Fibroblast of skin of abdomen (primary cell): ENCODE measurements around the gene PDE7B.
"Not testable (repeated sequence)": the region's sequence is repeated elsewhere in the genome, so short reads cannot be mapped to it uniquely, and the experiment has no call there.

Source experiments
- DNase-seq: peaks from one replicate; pipeline ENCODE4 v3.0.0-alpha.2; 2013

PDE7B gene

DNA sequence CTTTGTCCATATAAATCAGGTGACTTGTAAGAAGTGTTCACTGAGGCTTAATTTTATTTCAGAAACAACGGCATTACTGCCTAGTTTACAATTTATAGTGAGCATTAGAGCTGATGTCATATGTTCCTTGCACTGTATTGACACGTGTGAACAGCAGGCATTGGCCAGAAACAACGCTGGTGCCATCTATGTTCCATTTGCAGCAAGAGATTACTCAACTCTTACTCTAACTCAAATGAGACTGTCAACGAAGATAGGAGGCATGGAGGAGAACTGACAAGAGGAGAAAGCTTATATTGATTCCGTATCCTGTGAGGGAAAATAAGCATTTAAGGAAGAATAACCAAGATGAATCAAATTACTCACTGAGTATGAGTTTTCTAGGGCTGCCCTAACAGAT lies 350.2 kb downstream of the PDE7B start:
- DNase-seq = peak; percentile 20

DNA sequence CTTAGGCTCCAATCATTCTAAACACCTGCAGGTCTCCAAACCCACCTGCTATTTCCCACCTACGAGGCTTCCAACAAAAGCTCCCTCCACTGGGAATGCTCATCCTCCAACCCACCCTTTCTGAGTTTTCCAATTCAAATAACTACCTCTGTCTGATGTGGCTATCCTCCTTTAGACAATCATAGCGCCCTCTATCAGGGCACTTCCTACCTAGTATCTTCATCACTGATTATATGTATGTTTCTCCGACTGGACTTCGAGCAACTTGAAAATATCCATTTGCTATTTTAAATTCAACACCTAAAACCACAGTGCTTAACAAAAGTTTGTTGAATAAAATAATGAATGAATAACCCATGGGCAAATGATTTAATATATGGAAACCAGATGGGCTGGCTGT lies 357.3 kb downstream of the PDE7B start:
- DNase-seq = no peak

DNA sequence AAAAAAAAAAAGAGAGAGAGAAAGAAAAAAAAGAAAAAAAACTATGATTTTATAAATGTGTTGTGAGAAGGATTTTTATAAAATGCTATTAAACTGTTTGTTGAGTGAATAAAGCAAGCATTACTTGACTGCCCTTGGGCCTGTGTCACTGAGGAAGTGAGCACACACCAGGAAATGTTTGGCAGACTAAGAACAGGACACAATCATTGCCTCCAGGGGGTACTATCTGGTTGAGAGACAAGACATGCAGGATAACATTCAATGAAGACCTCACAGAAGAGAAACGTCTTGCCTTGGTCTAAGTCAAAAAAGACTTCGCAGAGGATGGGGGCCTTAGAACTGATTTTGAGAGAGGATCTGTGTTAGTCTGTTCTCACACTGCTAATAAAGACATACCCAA lies 358.0 kb downstream of the PDE7B start:
- DNase-seq = no peak

DNA sequence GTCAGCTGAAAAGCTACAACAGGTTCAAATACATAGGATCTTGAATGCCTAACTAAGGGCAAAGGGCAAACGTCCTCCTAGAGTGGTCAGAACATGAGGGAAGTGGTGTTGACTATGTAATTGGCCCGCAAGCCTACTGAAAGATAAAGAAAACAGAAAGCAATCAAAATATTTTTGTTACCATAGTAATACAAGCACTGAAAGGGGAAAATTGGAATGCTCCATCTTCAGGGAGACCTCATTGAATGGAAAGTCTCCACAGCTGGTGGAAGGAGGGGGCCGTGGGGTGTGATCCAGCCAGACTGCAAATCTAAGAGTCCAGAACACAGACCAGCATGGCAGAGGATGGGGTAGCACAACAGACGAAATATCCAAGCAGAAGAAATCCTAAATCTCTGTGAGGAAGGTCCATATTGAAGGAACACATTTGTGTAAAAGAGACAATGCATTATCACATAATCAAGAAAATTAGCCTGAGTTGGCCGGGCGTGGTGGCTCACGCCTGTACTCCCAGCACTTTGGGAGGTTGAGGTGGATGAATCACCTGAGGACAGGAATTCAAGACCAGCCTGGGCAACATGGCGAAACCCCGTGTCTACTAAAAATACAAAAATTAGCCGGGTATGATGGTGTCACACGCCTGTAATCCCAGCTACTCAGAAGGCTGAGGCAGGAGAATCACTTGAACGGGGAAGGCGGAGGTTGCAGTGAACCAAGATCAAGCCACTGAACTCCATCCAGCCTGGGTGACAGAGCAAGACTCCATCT lies 359.1 kb downstream of the PDE7B start:
- DNase-seq = no peak

DNA sequence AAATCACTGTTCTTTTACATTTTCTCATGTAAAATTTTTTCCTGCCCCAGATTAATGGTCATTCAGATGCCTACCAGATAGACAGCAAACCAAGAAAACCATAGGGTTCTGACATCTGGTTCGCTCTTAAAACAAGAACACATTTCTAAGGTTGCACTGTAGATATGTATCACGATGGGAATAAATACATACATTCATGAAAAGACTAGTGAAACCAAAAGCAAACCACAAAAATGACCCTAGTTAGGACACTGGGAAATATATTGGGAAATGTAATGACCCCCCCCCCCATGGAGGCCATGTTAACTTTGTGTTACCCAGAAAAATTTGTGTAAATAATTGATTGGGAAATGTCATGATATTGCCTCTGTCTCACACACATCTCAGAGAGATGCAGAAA lies 361.1 kb downstream of the PDE7B start:
- DNase-seq = no peak

DNA sequence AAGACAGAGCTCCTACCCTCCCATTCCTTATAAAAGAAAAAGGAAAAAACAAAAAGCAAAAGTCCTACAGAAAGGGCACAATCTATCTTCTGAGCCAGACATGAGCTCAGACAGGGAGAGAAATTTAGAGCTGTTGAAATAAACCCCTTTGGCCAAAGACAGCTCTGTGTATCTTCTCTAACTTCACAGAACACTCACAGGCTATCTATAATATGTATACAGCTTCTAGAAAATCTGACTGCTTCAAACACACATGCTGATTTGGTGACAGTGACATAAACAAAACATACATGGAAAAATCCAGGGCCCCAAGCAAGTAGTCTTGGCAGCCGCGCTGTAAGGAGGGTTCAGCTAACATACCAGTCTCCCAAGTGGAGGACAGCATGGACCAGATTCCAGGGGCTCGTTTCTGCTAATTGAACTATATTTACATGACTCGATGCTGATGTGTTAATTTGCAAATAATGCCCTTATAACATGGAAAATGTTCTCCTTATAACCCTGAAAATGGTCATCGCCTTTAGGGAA lies 361.6 kb downstream of the PDE7B start:
- no peak for DNase-seq

DNA sequence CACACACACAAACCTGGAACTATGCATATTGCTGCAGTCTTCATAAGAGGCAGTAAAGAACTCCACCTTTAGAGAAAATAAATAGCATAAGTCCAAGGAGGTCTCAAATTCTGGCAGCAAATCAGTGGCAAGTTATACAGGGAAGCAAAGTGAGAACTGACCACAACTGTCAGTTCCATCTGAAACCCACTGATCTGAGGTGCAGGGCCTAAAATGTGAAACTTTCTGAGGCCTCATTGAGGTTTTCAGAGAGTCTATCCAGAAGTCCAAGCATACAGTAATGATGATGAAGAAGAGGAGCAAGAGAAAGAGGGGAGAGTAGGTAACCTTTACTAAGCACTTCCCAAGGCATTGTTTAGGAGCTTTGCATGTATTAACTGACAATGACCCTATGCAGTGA lies 362.4 kb downstream of the PDE7B start:
- no peak for DNase-seq

DNA sequence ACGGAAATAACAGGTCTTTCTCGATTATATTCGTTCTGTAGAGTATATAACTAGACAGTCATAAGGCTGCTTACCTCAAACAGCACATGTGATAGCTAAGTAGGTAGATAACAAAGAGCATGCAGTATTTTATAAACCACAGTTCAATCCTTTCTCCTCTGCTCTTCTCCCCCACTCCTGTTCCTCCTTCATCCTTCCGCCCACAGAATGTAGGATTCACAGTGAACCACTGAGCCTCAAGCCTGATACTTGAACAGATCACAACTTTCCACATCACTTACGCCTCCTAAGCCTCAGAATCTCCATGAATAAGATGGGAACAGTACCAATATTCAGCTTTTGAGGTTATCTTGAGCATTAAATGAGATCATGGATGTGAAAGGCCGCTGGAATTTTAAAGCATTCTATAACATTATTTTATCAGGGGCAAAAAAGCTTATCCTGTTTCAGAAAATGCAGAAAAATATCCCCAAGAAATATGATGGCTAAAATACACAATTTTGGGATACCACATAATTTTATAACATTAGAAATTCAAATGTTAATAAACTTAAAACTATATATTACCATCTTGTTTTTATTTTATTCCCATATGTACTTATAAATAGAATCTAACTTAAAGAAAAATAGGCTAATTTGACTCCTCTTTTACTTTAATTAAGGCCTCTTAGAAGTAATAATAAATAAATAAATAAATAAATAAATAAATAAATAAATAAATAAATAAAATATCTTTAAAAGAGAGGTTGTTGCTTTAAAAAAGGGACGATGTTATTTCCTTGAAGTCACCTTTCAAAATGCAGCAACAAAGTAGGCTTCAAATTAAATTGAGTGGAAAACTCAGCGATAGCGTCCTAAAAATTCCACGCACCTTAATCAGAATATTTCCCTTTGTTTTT lies 365.3 kb downstream of the PDE7B start:
- no peak for DNase-seq

DNA sequence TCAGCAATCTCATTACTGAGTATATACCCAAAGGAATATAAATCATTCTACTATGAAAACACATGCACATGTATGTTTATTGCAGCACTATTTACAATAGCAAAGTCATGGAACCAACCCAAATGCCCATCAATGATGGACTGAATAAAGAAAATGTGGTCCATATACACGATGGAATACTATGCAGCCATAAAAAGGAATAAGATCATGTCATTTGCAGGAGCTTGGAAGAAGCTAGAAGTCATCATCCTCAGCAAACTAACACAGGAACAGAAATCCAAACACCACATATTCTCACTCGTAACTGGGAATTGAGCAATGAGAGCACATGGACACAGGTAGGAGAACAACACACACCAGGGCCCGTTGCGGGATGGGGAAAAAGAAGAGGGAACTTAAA lies 373.5 kb downstream of the PDE7B start:
- DNase-seq = not testable (repeated sequence)

DNA sequence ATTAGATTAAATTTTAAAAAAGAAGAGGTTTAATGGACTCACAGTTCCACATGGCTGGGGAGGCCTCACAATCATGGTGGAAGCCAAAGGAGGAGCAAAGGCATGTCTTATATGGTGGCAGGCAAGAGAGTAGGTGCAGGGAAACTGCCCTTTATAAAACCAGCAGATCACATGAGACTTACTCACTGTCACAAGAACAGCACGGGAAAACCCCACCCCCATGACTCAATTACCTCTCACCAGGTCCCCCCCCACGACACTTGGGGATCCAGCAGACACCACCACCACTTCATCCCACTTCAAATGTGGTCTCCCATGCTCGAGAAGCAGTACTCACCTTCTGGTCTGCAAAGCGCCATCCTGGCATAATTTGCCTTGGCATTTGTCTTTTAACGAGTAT lies 374.0 kb downstream of the PDE7B start:
- no peak for DNase-seq

DNA sequence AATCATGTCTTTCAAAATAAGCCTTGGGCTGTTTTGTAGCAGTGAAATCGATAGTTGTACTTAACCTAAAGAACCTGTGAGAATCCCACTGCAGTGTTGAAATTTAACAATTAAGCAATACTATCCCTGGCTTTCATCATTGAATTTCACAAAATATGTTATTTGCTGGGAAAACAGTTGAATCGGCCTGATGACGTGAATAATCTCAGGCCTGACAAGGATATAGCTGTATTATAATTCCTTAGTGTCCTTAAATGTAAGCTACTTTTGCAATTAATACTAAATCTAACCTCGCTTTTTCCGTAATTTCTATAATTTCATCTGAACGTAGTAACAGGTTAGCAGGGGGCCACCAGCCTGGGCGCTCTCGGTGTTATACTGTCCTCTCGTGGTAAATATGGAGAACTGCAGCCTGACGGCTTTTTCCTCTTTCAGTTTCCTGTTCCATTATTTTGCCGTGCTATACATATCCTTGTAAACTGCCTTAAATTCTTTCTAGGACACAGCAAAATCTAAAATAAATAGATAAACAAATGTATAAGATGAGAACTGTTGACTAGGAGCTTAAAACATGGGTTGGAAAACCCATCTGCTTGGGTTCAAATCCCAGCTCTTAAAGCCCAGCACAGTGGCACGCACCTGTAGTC lies 374.6 kb downstream of the PDE7B start:
- peak; percentile 52 for DNase-seq

DNA sequence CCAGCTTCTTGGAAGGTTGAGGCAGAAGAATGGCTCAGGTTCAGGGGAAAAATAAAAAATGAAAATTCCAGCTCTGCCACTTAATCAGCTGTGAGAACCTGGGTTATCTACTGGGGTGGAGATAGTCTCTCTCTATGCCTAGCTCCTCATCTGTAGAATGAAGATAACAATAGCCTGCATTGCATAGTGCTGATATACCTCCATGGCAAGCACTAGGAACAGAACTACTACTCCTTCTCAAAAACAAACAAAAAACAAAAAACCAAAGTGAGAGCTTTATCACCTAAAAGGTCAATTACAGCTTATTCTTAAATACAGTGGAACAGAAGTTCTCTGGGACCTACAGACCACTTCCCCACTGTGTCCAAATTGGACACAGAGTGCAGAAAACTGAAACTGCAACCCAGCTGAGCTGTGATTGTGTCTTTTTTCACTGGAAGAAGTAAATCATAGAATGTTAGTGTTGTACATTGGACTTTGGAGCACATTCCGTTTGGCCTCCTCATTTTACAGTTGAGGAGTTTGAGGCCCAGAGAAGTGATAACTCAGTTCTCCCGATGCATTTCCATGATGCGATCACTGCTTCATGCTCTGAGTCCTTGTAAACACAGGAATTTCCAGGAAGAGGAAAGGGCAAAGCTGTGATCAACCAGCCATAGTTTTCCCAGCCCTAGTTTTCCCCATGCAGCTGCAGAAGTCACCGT lies 375.3 kb downstream of the PDE7B start:
- DNase-seq = no peak

DNA sequence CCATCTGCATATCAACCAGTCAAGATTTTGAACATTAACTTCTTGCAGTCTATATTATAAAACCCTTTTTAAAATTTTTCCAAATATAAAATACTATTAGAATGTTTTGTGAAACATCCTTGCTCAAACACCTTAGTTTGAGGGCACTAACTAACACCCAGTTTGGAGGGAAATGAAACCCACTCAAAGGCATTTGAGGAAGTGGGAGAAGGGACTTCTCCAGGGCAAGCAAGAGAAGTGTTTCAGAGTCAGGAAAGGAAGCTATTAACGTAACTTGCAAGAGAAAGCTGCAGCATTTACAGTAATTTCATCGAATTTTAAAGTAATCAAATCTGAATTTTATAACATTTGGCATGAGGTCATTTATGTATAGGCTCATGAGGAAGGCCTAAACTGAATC lies 377.3 kb downstream of the PDE7B start:
- no peak for DNase-seq

DNA sequence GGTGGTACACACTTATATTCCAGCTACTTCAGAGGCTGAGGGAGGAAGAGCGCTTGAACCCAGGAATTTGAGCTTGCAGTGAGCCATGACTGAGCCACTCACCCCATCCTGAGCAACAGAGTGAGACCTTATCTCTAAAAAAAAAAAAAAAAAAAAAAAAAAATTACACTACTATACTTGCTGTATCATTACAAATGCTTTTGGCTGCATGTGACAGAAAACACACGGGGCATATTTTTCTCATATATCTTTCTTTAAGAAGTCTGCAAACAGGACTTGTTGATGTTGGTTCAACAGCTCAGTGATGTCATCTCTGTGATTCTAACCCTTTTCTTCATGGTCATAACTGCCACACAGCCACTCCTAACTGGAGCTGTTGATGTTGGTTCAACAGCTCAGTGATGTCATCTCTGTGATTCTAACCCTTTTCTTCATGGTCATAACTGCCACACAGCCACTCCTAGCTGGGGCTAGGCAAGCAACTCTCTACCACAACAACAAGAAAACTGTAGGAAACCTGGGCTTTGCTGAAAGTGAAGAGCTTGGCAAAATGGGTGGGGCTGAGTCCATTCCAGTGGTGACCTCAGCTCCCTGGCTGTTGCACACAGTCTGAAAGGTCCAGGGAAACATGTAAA lies 378.8 kb downstream of the PDE7B start:
- DNase-seq = no peak

DNA sequence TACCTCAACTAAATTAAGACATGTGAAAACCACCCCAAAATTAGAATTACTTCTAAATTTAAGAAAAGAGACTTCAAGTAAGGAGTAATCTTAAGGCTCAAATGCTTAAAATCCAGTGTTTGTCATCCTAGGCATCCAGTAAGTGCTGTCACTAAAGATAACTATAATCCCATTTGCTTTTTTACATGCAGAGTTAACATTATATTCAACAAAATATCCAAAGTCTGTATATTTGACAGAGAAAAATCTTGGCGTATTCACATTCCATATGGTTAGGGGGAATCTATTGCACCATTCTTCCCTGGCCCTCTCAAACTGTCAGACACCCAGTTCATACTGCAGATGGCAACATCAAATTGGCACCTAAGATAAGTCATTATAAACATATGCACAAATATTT lies 381.2 kb downstream of the PDE7B start:
- DNase-seq = no peak

DNA sequence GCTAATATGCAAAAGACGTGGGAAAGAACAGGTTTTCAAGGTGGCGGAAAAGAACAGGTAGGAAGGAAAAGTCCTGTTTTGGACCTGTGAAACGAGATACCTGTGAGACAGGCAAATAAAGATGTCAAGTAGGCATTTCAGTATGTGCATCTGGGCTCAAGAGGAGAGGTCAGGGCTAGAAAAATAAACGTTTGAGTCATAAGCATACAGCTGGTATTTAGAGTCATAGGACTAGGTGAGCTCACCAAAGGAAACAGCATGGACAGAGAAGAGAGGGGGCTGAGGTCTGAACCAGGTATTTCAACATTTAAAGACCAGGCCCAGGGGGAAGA lies 383.7 kb downstream of the PDE7B start:
- no peak for DNase-seq

DNA sequence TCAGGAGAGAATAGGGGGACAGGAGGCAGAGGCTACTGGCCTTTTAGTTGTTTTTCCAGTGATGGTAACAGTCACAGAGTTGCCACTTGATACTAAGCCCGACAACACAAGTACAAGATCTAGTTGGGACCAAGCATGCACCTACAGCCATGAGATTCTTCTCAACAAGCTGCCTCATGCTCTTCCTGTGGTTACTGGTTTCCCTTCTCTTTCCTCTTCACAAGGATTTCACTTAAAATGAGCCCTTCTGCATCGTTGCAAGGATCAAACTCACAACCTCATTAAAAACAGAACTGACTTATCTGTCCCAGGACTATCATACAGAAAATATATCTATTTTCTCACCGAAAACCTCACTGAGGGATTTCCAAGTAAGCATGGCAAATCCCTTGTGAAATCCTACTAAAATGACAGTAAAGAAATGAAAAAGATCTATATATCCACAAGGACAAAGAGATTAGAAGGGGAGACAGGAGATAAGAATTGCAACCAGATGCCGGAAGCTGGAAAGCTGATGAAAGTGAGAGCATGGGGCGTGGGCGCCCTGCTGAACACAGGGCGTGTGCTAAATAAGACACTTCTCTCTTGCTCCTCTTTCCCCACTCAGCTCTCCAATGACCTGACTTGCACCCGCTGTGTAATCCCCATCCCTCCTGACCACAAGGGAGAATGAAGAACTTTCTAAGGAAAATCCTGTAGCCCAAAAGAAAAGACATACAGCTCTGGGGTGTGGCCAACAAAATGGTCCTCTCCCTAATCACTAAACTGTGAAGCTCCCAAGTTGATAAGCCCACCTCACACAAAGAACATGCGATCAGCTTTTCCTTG lies 385.2 kb downstream of the PDE7B start:
- no peak for DNase-seq

DNA sequence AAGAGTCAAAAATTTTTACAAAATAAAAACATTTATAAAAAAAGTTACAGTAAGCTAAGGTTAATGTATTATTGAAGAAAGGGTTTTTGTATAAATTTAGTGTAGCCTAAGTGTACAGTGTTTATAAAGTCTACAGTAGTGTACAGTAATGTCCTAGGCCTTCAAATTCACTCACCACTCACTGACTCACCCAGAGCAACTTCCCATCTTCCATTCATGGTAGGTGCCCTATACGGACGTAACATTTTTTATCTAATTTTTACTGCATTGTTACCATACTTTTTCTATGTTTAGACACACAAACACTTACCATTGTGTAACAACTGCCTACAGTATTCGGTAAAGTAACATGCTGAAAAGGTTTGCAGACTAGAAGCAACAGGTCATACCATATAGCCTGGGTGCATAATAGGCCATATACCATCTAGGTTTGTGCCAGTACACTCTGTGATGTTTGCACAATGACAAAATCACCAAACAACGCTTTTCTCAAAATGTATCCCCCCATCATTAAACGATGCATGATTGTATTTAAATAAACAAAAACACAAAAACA lies 392.6 kb downstream of the PDE7B start:
- DNase-seq = peak; percentile 62
